GM21737 (cell line): ENCODE results near the gene ZFC3H1.
A peak's percentile ranks its signal among the peaks of the same experiment; 100 is the strongest.

Source experiments
- ATAC-seq: cut with Tn5 transposase; IDR thresholded peaks from one replicate; pipeline ENCODE4 v1.9.1; 2021; ENCODE audit warnings: mild to moderate bottlenecking, moderate library complexity; ENCODE audit not compliant: unreplicated experiment

ZFC3H1 gene

GRCh38 chr12:71685312-71685906 lies 21.8 kb upstream of the ZFC3H1 start:
- no peak for ATAC-seq

- no peak for ATAC-seq
Measured at GRCh38 chr12:71684081-71684480, 20.4 kb upstream of the ZFC3H1 start.

- ATAC-seq: no peak
Measured at GRCh38 chr12:71683633-71684032, 20.0 kb upstream of the ZFC3H1 start.

- ATAC-seq: no peak
Measured at GRCh38 chr12:71682466-71682865, 18.8 kb upstream of the ZFC3H1 start.

- ATAC-seq: no peak
Measured at GRCh38 chr12:71671816-71672215, 8.2 kb upstream of the ZFC3H1 start.

- no peak for ATAC-seq
Measured at GRCh38 chr12:71671311-71671710, 7.7 kb upstream of the ZFC3H1 start.

- ATAC-seq: no peak
Measured at GRCh38 chr12:71666259-71666658, 2.6 kb upstream of the ZFC3H1 start.

GRCh38 chr12:71665090-71665463 lies 1.4 kb upstream of the ZFC3H1 start:
- no peak for ATAC-seq

- peak; percentile 16 for ATAC-seq
Measured at GRCh38 chr12:71664411-71665089, 902 bp upstream of the ZFC3H1 start.

GRCh38 chr12:71662849-71663560 lies 643 bp downstream of the ZFC3H1 start:
- peak; percentile 21 for ATAC-seq

- no peak for ATAC-seq
Measured at GRCh38 chr12:71661977-71662530, 1.6 kb downstream of the ZFC3H1 start.

- ATAC-seq: no peak
Measured at GRCh38 chr12:71656740-71657139, 6.9 kb downstream of the ZFC3H1 start.

- no peak for ATAC-seq
Measured at GRCh38 chr12:71655907-71656306, 7.7 kb downstream of the ZFC3H1 start.

GRCh38 chr12:71655495-71655894 lies 8.2 kb downstream of the ZFC3H1 start:
- no peak for ATAC-seq

GRCh38 chr12:71654200-71654599 lies 9.4 kb downstream of the ZFC3H1 start:
- ATAC-seq: no peak

- no peak for ATAC-seq
Measured at GRCh38 chr12:71653137-71653536, 10.5 kb downstream of the ZFC3H1 start.

- ATAC-seq: no peak
Measured at GRCh38 chr12:71652656-71653055, 11.0 kb downstream of the ZFC3H1 start.

GRCh38 chr12:71649401-71649800 lies 14.2 kb downstream of the ZFC3H1 start:
- ATAC-seq: no peak

- no peak for ATAC-seq
Measured at GRCh38 chr12:71648537-71648936, 15.1 kb downstream of the ZFC3H1 start.

GRCh38 chr12:71646512-71646911 lies 17.1 kb downstream of the ZFC3H1 start:
- no peak for ATAC-seq

- ATAC-seq: no peak
Measured at GRCh38 chr12:71645268-71645667, 18.4 kb downstream of the ZFC3H1 start.

GRCh38 chr12:71642264-71642663 lies 21.4 kb downstream of the ZFC3H1 start:
- no peak for ATAC-seq
